Vagina (tissue), 2 donors: ENCODE data around the gene PNMA1. TPM values are rescaled to one million over a fixed set of nuclear protein-coding genes. Genes with fewer than 3 reads are reported as not detected.

Source experiments
- DNase-seq, 2 donors: peaks; one replicate each; pipeline ENCODE4 v3.0.0-alpha.2; 2017; ENCODE audit errors: extremely low spot score in 2 of 2
- H3K27ac ChIP-seq: fragments of 200-600 bp; sonication (generic); one replicate; pipeline ENCODE4 v1.5.1; 2019
- H3K27me3 ChIP-seq: fragments of 200-600 bp; sonication (generic); one replicate; pipeline ENCODE4 v1.5.1; 2019
- H3K36me3 ChIP-seq, 2 donors: fragments of 200-600 bp; sonication (generic); one replicate each; pipeline ENCODE4 v1.5.1; 2017 to 2019
- H3K4me1 ChIP-seq: fragments of 200-600 bp; sonication (generic); one replicate; pipeline ENCODE4 v1.5.1; 2019
- H3K4me3 ChIP-seq, 2 donors: fragments of 200-600 bp; sonication (generic); 1 replicate in 1 of 2; 2 replicates in 1 of 2; pipeline ENCODE4 v1.5.1; 2016 to 2019
- H3K9me3 ChIP-seq: fragments of 200-600 bp; sonication (generic); one replicate; pipeline ENCODE4 v1.5.1; 2019
- CTCF ChIP-seq, 3 experiments: fragments of 450-650 bp in 2 of 3; fragments of 200-600 bp in 1 of 3; sonication (generic) in 1 of 3; IDR thresholded peaks; one replicate each; pipeline ENCODE4 v1.5.1; 2017 to 2019; ENCODE audit warnings: antibody characterized with exemption in 3 of 3, mild to moderate bottlenecking in 2 of 3, moderate library complexity in 2 of 3
- POLR2A ChIP-seq, 2 donors: fragments of 450-650 bp; IDR thresholded peaks; one replicate each; pipeline ENCODE4 v1.6.1; 2017; ENCODE audit warnings: antibody characterized with exemption in 2 of 2, mild to moderate bottlenecking in 2 of 2, moderate library complexity in 2 of 2
- POLR2AphosphoS5 ChIP-seq, 2 donors: sonication (generic); formaldehyde crosslinking; IDR thresholded peaks; one replicate each; pipeline ENCODE4 v1.9.0; 2017; ENCODE audit warnings: antibody characterized with exemption in 2 of 2, mild to moderate bottlenecking in 2 of 2, low read depth in 1 of 2; ENCODE audit not compliant: insufficient read depth in 1 of 2
- intact Hi-C: fragments of 100-400 bp; cut with DNase I; formaldehyde crosslinking; loops from one replicate; pipeline ENCODE4 v1.15.1; 2023
- total RNA-seq: library from RNA; depleted of rRNA; stranded (reverse); fragments of >200 nt; gene quantifications from one replicate; pipeline ENCODE4 v1.2.3, GENCODE V29; 2016

Gene PNMA1
- total RNA-seq, 1 donor from 2014 or later: 35.4 TPM

- intact Hi-C loops: no loop called here
- DNase-seq: no peak
- H3K9me3 ChIP-seq: no peaks in the 10 kb centered on the region
- TF ChIP-seq POLR2A (IDR thresholded peaks at IDR 0.05) (no peak), POLR2AphosphoS5 (IDR thresholded peaks at IDR 0.05; ENCODE audit: insufficient read depth in 1 of 2, low read depth in 1 of 2) (no peak), CTCF (IDR thresholded peaks at IDR 0.05) (no peak)
- no peak overlapping the region for H3K27ac ChIP-seq
- H3K27me3 ChIP-seq: no peaks in the 10 kb centered on the region
- peaks cover 46% of the 10 kb centered on the region for H3K4me1 ChIP-seq
- H3K36me3 ChIP-seq: peaks cover 0 to 57% of the 10 kb centered on the region in 2 donors
- H3K4me3 ChIP-seq: no peak overlapping the region
These were observed 6.5 kb upstream of the PNMA1 start for GRCh38 chr14:73720636-73721035.

GRCh38 chr14:73719791-73720190 is 5.6 kb upstream of the PNMA1 start:
- no peak for DNase-seq
- intact Hi-C loops: loop anchor here (10.0 kb wide), 1 partner anchor 75 kb away; the partner anchor contains the start of gene DNAL1
- H3K27me3 ChIP-seq: no peaks in the 10 kb centered on the region
- H3K36me3 ChIP-seq: peaks cover 0 to 49% of the 10 kb centered on the region in 2 donors
- no peaks in the 10 kb centered on the region for H3K9me3 ChIP-seq
- peak overlapping the region; percentile 64 for H3K27ac ChIP-seq
- H3K4me3 ChIP-seq: no peak overlapping the region
- H3K4me1 ChIP-seq: peaks cover 38% of the 10 kb centered on the region
- TF ChIP-seq POLR2A (IDR thresholded peaks at IDR 0.05) (no peak), CTCF (IDR thresholded peaks at IDR 0.05) (no peak), POLR2AphosphoS5 (IDR thresholded peaks at IDR 0.05; ENCODE audit: insufficient read depth in 1 of 2, low read depth in 1 of 2) (no peak)

GRCh38 chr14:73719361-73719760 is 5.2 kb upstream of the PNMA1 start:
- Histone ChIP-seq H3K4me3 (no peak overlapping the region), H3K27ac (peak overlapping the region; percentile 64), H3K4me1 (peaks cover 38% of the 10 kb centered on the region), H3K9me3 (no peaks in the 10 kb centered on the region), H3K36me3 (peaks cover 0 to 49% of the 10 kb centered on the region in 2 donors), H3K27me3 (no peaks in the 10 kb centered on the region)
- DNase-seq: no peak
- intact Hi-C loops: loop anchor here (10.0 kb wide), 1 partner anchor 75 kb away; the partner anchor contains the start of gene DNAL1
- TF ChIP-seq POLR2A (IDR thresholded peaks at IDR 0.05) (no peak), CTCF (IDR thresholded peaks at IDR 0.05) (no peak), POLR2AphosphoS5 (IDR thresholded peaks at IDR 0.05; ENCODE audit: insufficient read depth in 1 of 2, low read depth in 1 of 2) (no peak)

- DNase-seq: no peak
- Histone ChIP-seq H3K27ac (peak overlapping the region; percentile 64), H3K4me1 (peaks cover 31% of the 10 kb centered on the region), H3K4me3 (peak overlapping the region in 1 of 2 donors; percentile 33), H3K27me3 (no peaks in the 10 kb centered on the region), H3K9me3 (no peaks in the 10 kb centered on the region), H3K36me3 (peaks cover 0 to 49% of the 10 kb centered on the region in 2 donors)
- intact Hi-C loops: loop anchor here (10.0 kb wide), 1 partner anchor 74 kb away; the partner anchor contains the start of gene DNAL1
- peak in 1 of 2 donors; percentile 27 for TF ChIP-seq POLR2AphosphoS5 (IDR thresholded peaks at IDR 0.05; ENCODE audit: insufficient read depth in 1 of 2, low read depth in 1 of 2)
- no peak for TF ChIP-seq POLR2A (IDR thresholded peaks at IDR 0.05)
- TF ChIP-seq CTCF (IDR thresholded peaks at IDR 0.05): no peak
These were observed 4.5 kb upstream of the PNMA1 start for GRCh38 chr14:73718418-73719251.
